Trophoblast cell (in vitro differentiated cells and primary cell): ENCODE measurements around the gene TXK.

Experiments
- DNase-seq, 2 donors: peaks; one replicate each; pipeline ENCODE4 v3.0.0-alpha.2; 2016
- H2AFZ ChIP-seq: 2 replicates; pipeline ENCODE4 v1.6.1; 2013; ENCODE audit warnings: low read length, moderate library complexity, mild to moderate bottlenecking; ENCODE audit not compliant: insufficient read depth, poor library complexity
- H2AK5ac ChIP-seq: 2 replicates; pipeline ENCODE4 v1.6.1; 2013; ENCODE audit warnings: mild to moderate bottlenecking, low read length
- H2BK120ac ChIP-seq: 2 replicates; pipeline ENCODE4 v1.6.1; 2013; ENCODE audit warnings: low read length, mild to moderate bottlenecking, moderate library complexity; ENCODE audit not compliant: insufficient read depth, poor library complexity
- H2BK12ac ChIP-seq: 2 replicates; pipeline ENCODE4 v1.6.1; 2013; ENCODE audit warnings: mild to moderate bottlenecking, low read length, moderate library complexity
- H2BK5ac ChIP-seq: 2 replicates; pipeline ENCODE4 v1.6.1; 2013; ENCODE audit warnings: low read length, low read depth, moderate library complexity, mild to moderate bottlenecking; ENCODE audit not compliant: poor library complexity
- H3K14ac ChIP-seq: 2 replicates; pipeline ENCODE4 v1.6.1; 2013; ENCODE audit warnings: mild to moderate bottlenecking, low read length
- H3K18ac ChIP-seq: 2 replicates; pipeline ENCODE4 v1.6.1; 2013; ENCODE audit warnings: mild to moderate bottlenecking, low read length
- H3K23ac ChIP-seq: 2 replicates; pipeline ENCODE4 v1.6.1; 2013; ENCODE audit warnings: low read length
- H3K27ac ChIP-seq: 2 replicates; pipeline ENCODE4 v1.5.1; 2013; ENCODE audit warnings: low read depth, mild to moderate bottlenecking, inconsistent platforms, low read length, moderate library complexity
- H3K27me3 ChIP-seq: 2 replicates; pipeline ENCODE4 v1.6.1; 2013; ENCODE audit warnings: inconsistent platforms, mild to moderate bottlenecking, low read length, moderate library complexity; ENCODE audit not compliant: insufficient read depth
- H3K36me3 ChIP-seq, 2 experiments: 1 replicate in 1 of 2; 2 replicates in 1 of 2; pipeline ENCODE4 v1.6.1; 2013; ENCODE audit warnings: low read length in 2 of 2, mild to moderate bottlenecking in 2 of 2, moderate library complexity in 1 of 2; ENCODE audit not compliant: insufficient read depth in 2 of 2, control insufficient read depth in 1 of 2
- H3K4ac ChIP-seq: 2 replicates; pipeline ENCODE4 v1.6.1; 2013; ENCODE audit warnings: low read depth, mild to moderate bottlenecking, low read length, moderate library complexity
- H3K4me1 ChIP-seq, 2 experiments: 1 replicate in 1 of 2; 2 replicates in 1 of 2; pipeline ENCODE4 v1.6.1; 2013; ENCODE audit warnings: low read length in 2 of 2, mild to moderate bottlenecking in 2 of 2, moderate library complexity in 1 of 2; ENCODE audit not compliant: insufficient read depth in 2 of 2, control insufficient read depth in 1 of 2
- H3K4me2 ChIP-seq: 2 replicates; pipeline ENCODE4 v1.6.1; 2013; ENCODE audit warnings: inconsistent platforms, mild to moderate bottlenecking, low read length, moderate library complexity
- H3K4me3 ChIP-seq: 2 replicates; pipeline ENCODE4 v1.5.1; 2013; ENCODE audit warnings: mild to moderate bottlenecking, low read depth, low read length, inconsistent platforms
- H3K79me1 ChIP-seq: one replicate; pipeline ENCODE4 v1.6.1; 2013; ENCODE audit warnings: low read length
- H3K79me2 ChIP-seq: 2 replicates; pipeline ENCODE4 v1.6.1; 2013; ENCODE audit warnings: low read length, mild to moderate bottlenecking; ENCODE audit not compliant: control insufficient read depth, insufficient read depth, poor library complexity
- H3K9ac ChIP-seq: 2 replicates; pipeline ENCODE4 v1.6.1; 2013; ENCODE audit warnings: mild to moderate bottlenecking, low read length
- H3K9me3 ChIP-seq: 2 replicates; pipeline ENCODE4 v1.6.1; 2013; ENCODE audit warnings: low read depth, mild to moderate bottlenecking, control low read depth, inconsistent platforms, low read length; ENCODE audit not compliant: insufficient read depth
- H4K12ac ChIP-seq: 2 replicates; pipeline ENCODE4 v1.6.1; 2013; ENCODE audit warnings: low read depth, mild to moderate bottlenecking, low read length, moderate library complexity
- H4K8ac ChIP-seq: 2 replicates; pipeline ENCODE4 v1.6.1; 2013; ENCODE audit warnings: low read depth, mild to moderate bottlenecking, low read length, moderate library complexity
- H4K91ac ChIP-seq: one replicate; pipeline ENCODE4 v1.6.1; 2013; ENCODE audit warnings: low read depth, mild to moderate bottlenecking, low read length, moderate library complexity
- WGBS: extraction: QIAGEN DNeasy Blood & Tissue Kit; methylation state at CpG from one replicate; pipeline ENCODE4 v1.1.7; 2013; ENCODE audit warnings: missing lambda C conversion rate; ENCODE audit not compliant: insufficient read length, insufficient coverage; ENCODE audit errors: extremely low coverage; 5-methylcytosine and 5-hydroxymethylcytosine counted together

TXK gene

GRCh38 chr4:48085821-48086589, 48.0 kb downstream of the TXK start:
- H2BK120ac ChIP-seq: no peak overlapping the region
- no peak overlapping the region for H3K18ac ChIP-seq
- H4K12ac ChIP-seq: no peak overlapping the region
- no peak overlapping the region for H3K27ac ChIP-seq
- no CpG with 5 or more reads among the region's 8 CpGs for WGBS
- H4K8ac ChIP-seq: no peak overlapping the region
- no peak overlapping the region for H3K9ac ChIP-seq
- H4K91ac ChIP-seq: no peak overlapping the region
- no peaks in the 10 kb centered on the region for H3K36me3 ChIP-seq
- no peak overlapping the region for H2BK5ac ChIP-seq
- no peaks in the 10 kb centered on the region for H3K9me3 ChIP-seq
- no peak overlapping the region for H3K4me3 ChIP-seq
- H3K27me3 ChIP-seq: no peaks in the 10 kb centered on the region
- DNase-seq: peak; percentile 43 to 86
- H3K4me2 ChIP-seq: no peak overlapping the region
- no peaks in the 10 kb centered on the region for H3K79me2 ChIP-seq
- no peak overlapping the region for H3K4ac ChIP-seq
- H3K4me1 ChIP-seq: no peaks in the 10 kb centered on the region
- H3K23ac ChIP-seq: no peak overlapping the region
- H2AFZ ChIP-seq: no peak overlapping the region
- H3K79me1 ChIP-seq: peaks cover 2% of the 10 kb centered on the region
- no peak overlapping the region for H2AK5ac ChIP-seq
- H2BK12ac ChIP-seq: no peak overlapping the region
- no peak overlapping the region for H3K14ac ChIP-seq

GRCh38 chr4:48082956-48083355, 51.1 kb downstream of the TXK start:
- H4K91ac ChIP-seq: no peak overlapping the region
- H3K14ac ChIP-seq: no peak overlapping the region
- no peak overlapping the region for H3K9ac ChIP-seq
- H3K18ac ChIP-seq: no peak overlapping the region
- H3K27me3 ChIP-seq: no peaks in the 10 kb centered on the region
- no peaks in the 10 kb centered on the region for H3K9me3 ChIP-seq
- peaks cover 3 to 4% of the 10 kb centered on the region in 2 experiments for H3K4me1 ChIP-seq
- no peak overlapping the region for H3K27ac ChIP-seq
- no CpG with 5 or more reads among the region's 2 CpGs for whole genome bisulfite sequencing
- no peaks in the 10 kb centered on the region for H3K79me2 ChIP-seq
- no peak overlapping the region for H2AFZ ChIP-seq
- no peak for DNase-seq
- no peak overlapping the region for H2BK12ac ChIP-seq
- H3K4me3 ChIP-seq: no peak overlapping the region
- H2BK5ac ChIP-seq: no peak overlapping the region
- H3K79me1 ChIP-seq: peaks cover 2% of the 10 kb centered on the region
- no peak overlapping the region for H3K23ac ChIP-seq
- H2BK120ac ChIP-seq: no peak overlapping the region
- H3K36me3 ChIP-seq: no peaks in the 10 kb centered on the region
- no peak overlapping the region for H3K4me2 ChIP-seq
- H4K12ac ChIP-seq: no peak overlapping the region
- no peak overlapping the region for H4K8ac ChIP-seq
- no peak overlapping the region for H3K4ac ChIP-seq
- no peak overlapping the region for H2AK5ac ChIP-seq

DNA sequence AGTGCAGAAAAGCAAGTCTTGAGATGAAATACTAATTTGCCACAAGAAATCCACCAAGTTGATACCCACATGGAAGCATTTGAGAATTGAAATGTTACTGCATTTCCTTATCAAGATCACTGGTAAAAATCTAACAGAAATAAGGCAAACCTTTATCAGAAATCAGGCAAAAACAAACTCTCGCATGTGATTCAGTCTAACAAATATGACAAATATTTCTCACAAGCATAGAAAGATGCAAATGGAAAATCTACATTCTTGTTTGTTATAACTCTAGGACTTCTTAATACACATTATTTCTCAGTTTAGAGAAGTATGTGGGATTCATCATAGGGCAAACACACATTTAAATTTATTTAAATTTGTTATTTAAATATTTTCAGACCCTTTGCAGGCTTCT, 52.9 kb downstream of the TXK start:
- Histone ChIP-seq H2AK5ac (no peak overlapping the region), H4K8ac (no peak overlapping the region), H3K9ac (no peak overlapping the region), H3K27ac (no peak overlapping the region), H4K91ac (no peak overlapping the region), H3K4me2 (no peak overlapping the region), H3K36me3 (no peaks in the 10 kb centered on the region), H3K23ac (no peak overlapping the region), H3K18ac (no peak overlapping the region), H3K9me3 (no peaks in the 10 kb centered on the region), H3K4ac (no peak overlapping the region), H2BK5ac (no peak overlapping the region), H3K14ac (no peak overlapping the region), H2BK120ac (no peak overlapping the region), H3K4me1 (peaks cover 3 to 4% of the 10 kb centered on the region in 2 experiments), H3K79me2 (no peaks in the 10 kb centered on the region), H3K79me1 (peaks cover 2% of the 10 kb centered on the region), H3K4me3 (no peak overlapping the region), H2AFZ (no peak overlapping the region), H4K12ac (no peak overlapping the region), H3K27me3 (no peaks in the 10 kb centered on the region), H2BK12ac (no peak overlapping the region)
- DNase-seq: peak in 1 of 2 donors; percentile 86
- WGBS: no CpG with 5 or more reads among the region's 1 CpG

- H4K12ac ChIP-seq: no peak overlapping the region
- H3K18ac ChIP-seq: no peak overlapping the region
- no peak overlapping the region for H2AK5ac ChIP-seq
- H3K79me2 ChIP-seq: no peaks in the 10 kb centered on the region
- DNase-seq: peak; percentile 47 to 86
- H3K27me3 ChIP-seq: no peaks in the 10 kb centered on the region
- H3K23ac ChIP-seq: no peak overlapping the region
- no peak overlapping the region for H3K4me2 ChIP-seq
- H4K91ac ChIP-seq: no peak overlapping the region
- no peak overlapping the region for H2BK120ac ChIP-seq
- H3K4me3 ChIP-seq: no peak overlapping the region
- no peaks in the 10 kb centered on the region for H3K9me3 ChIP-seq
- H3K27ac ChIP-seq: peak overlapping the region; percentile 21
- WGBS: no CpG with 5 or more reads among the region's 3 CpGs
- H3K9ac ChIP-seq: no peak overlapping the region
- no peak overlapping the region for H2BK5ac ChIP-seq
- no peak overlapping the region for H2AFZ ChIP-seq
- no peak overlapping the region for H3K14ac ChIP-seq
- H3K79me1 ChIP-seq: peaks cover 2% of the 10 kb centered on the region
- no peak overlapping the region for H4K8ac ChIP-seq
- H3K36me3 ChIP-seq: no peaks in the 10 kb centered on the region
- H2BK12ac ChIP-seq: no peak overlapping the region
- peaks cover 3 to 4% of the 10 kb centered on the region in 2 experiments for H3K4me1 ChIP-seq
- no peak overlapping the region for H3K4ac ChIP-seq
Measured at GRCh38 chr4:48079972-48080391, 54.1 kb downstream of the TXK start.
